Activated CD8-positive, alpha-beta memory T cell treated with anti-CD3 and anti-CD28 coated beads, Interleukin-2, amount 10 ng/mL, durations not matched to agents 7 days and 5 days (primary cell): ENCODE results near the gene RCAN3. TPM values are rescaled to one million over a fixed set of nuclear protein-coding genes. Genes with fewer than 3 reads are reported as not detected.
"Not testable (repeated sequence)": the region's sequence is repeated elsewhere in the genome, so short reads cannot be mapped to it uniquely, and the experiment has no call there.

Experiments used
- ATAC-seq: fragments of 150-1000 bp; cut with Tn5 transposase; one replicate; pipeline ENCODE4 v1.10.0; 2021; ENCODE audit warnings: moderate library complexity
- CTCF ChIA-PET: fragments of 350-600 bp; sonication (Branson Sonifier 250); formaldehyde crosslinking; loops from one replicate; lab custom pipeline; 2021; ENCODE audit warnings: antibody characterized with exemption; lab: Charles Lee
- DNase-seq: peaks from one replicate; pipeline ENCODE4 v3.0.0-alpha.2; 2020
- H3K27ac Mint-ChIP-seq: one replicate; pipeline ENCODE4 v1.8.0; 2021; ENCODE audit warnings: mild to moderate bottlenecking, mixed read lengths
- H3K27me3 Mint-ChIP-seq: one replicate; pipeline ENCODE4 v1.8.0; 2021; ENCODE audit warnings: mixed read lengths
- H3K36me3 Mint-ChIP-seq: one replicate; pipeline ENCODE4 v1.8.0; 2021; ENCODE audit warnings: mild to moderate bottlenecking, mixed read lengths
- H3K4me1 Mint-ChIP-seq: one replicate; pipeline ENCODE4 v1.8.0; 2021; ENCODE audit warnings: mixed read lengths
- H3K4me3 Mint-ChIP-seq: one replicate; pipeline ENCODE4 v1.8.0; 2021; ENCODE audit warnings: mild to moderate bottlenecking, moderate library complexity, mixed read lengths
- H3K9me3 Mint-ChIP-seq: one replicate; pipeline ENCODE4 v1.8.0; 2022; ENCODE audit warnings: low read depth, mixed read lengths
- total RNA-seq, 2 experiments: library from RNA; stranded (reverse); gene quantifications; one replicate each; pipeline ENCODE4 v1.2.3, GENCODE V29; 2021

The RCAN3 gene
- total RNA-seq, 2 experiments from 2014 or later = 23.9 to 30.6 TPM

GRCh38 chr1:24548070-24548469, 45.4 kb downstream of the RCAN3 start:
- Mint-ChIP-seq H3K4me1 (peaks cover 13% of the 10 kb centered on the region), H3K36me3 (no peaks in the 10 kb centered on the region)
- CTCF ChIA-PET = interaction anchor here (1.0 to 1.9 kb wide), 2 partner anchors 39 to 87 kb away, joined by 3 to 6 read pairs; no protein-coding TSS in a partner anchor

GRCh38 chr1:24549210-24549609, 46.6 kb downstream of the RCAN3 start:
- H3K9me3 Mint-ChIP-seq, H3K36me3 Mint-ChIP-seq, H3K4me3 Mint-ChIP-seq, ATAC-seq, DNase-seq, H3K27ac Mint-ChIP-seq: not testable (repeated sequence)
- Mint-ChIP-seq H3K4me1 (peaks cover 13% of the 10 kb centered on the region), H3K27me3 (peaks cover 16% of the 10 kb centered on the region)
- CTCF ChIA-PET = interaction anchor here (1.4 kb wide), 1 partner anchor 133 kb away, joined by 3 read pairs; no protein-coding TSS in a partner anchor

More at GRCh38 chr1:24548070-24548469, 45.4 kb downstream of the RCAN3 start:
- DNase-seq = no peak
- ATAC-seq = no peak
- peaks cover 11% of the 10 kb centered on the region for H3K27me3 Mint-ChIP-seq
- no peak overlapping the region for H3K27ac Mint-ChIP-seq
- no peaks in the 10 kb centered on the region for H3K9me3 Mint-ChIP-seq
- no peak overlapping the region for H3K4me3 Mint-ChIP-seq

- Mint-ChIP-seq H3K9me3 (no peaks in the 10 kb centered on the region), H3K27me3 (peaks cover 35% of the 10 kb centered on the region), H3K4me1 (peaks cover 4% of the 10 kb centered on the region), H3K36me3 (no peaks in the 10 kb centered on the region), H3K27ac (no peak overlapping the region), H3K4me3 (no peak overlapping the region)
- ATAC-seq (no peak), DNase-seq (no peak)
- CTCF ChIA-PET = interaction anchor here (1.0 kb wide), 1 partner anchor 35 kb away, joined by 3 read pairs; no protein-coding TSS in a partner anchor
Observed at GRCh38 chr1:24551290-24551959, 48.8 kb downstream of the RCAN3 start.

- Mint-ChIP-seq H3K4me1 (peaks cover 4% of the 10 kb centered on the region), H3K27ac (no peak overlapping the region), H3K36me3 (no peaks in the 10 kb centered on the region), H3K27me3 (peaks cover 41% of the 10 kb centered on the region), H3K4me3 (no peak overlapping the region), H3K9me3 (no peaks in the 10 kb centered on the region)
- DNase-seq (no peak), ATAC-seq (no peak)
- CTCF ChIA-PET = no interaction called here
Observed at GRCh38 chr1:24551960-24552571, 49.4 kb downstream of the RCAN3 start.

- CTCF ChIA-PET = interaction anchor here (2.0 kb wide), 1 partner anchor 12 kb away, joined by 4 read pairs; no protein-coding TSS in a partner anchor
- H3K27me3 Mint-ChIP-seq = peaks cover 41% of the 10 kb centered on the region
- H3K9me3 Mint-ChIP-seq = no peaks in the 10 kb centered on the region
- H3K4me1 Mint-ChIP-seq = peaks cover 14% of the 10 kb centered on the region
- ATAC-seq (no peak), DNase-seq (no peak)
- no peak overlapping the region for H3K4me3 Mint-ChIP-seq
- H3K27ac Mint-ChIP-seq = no peak overlapping the region
- no peaks in the 10 kb centered on the region for H3K36me3 Mint-ChIP-seq
Observed at GRCh38 chr1:24553931-24554330, 51.3 kb downstream of the RCAN3 start.

DNA sequence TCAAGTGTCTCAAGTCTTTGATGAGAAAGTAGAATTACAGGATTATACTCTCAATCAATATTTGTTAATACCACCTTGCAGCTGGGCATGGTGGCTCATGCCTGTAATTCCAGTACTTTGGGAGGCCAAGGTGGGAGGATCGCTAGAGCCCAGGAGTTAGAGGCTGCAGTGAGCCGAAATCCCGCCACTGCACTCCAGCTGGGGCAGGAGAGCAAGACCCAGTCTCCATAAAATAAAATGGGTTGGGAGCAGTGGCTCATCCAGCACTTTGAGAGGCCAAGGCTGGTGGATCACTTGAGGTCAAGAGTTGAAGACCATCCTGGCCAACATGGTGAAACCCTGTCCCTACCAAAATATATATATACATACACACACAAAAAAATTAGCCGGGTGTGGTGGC, 52.1 kb downstream of the RCAN3 start:
- ATAC-seq (no peak), DNase-seq (no peak)
- Mint-ChIP-seq H3K27me3 (peaks cover 38% of the 10 kb centered on the region), H3K27ac (no peak overlapping the region), H3K36me3 (no peaks in the 10 kb centered on the region), H3K4me3 (no peak overlapping the region), H3K9me3 (no peaks in the 10 kb centered on the region), H3K4me1 (peaks cover 14% of the 10 kb centered on the region)
- CTCF ChIA-PET = interaction anchor here (1.0 to 2.0 kb wide), 2 partner anchors 13 to 134 kb away, joined by 3 to 4 read pairs; no protein-coding TSS in a partner anchor

GRCh38 chr1:24555591-24556413, 53.2 kb downstream of the RCAN3 start, which contains the start of gene NCMAP:
Gene NCMAP (plus strand): TSS chr1:24556087. CDS start chr1:24595431, 39,344 bp downstream.
- Mint-ChIP-seq H3K36me3 (no peaks in the 10 kb centered on the region), H3K9me3 (no peaks in the 10 kb centered on the region), H3K27me3 (peaks cover 44% of the 10 kb centered on the region), H3K4me3 (no peak within 1 kb of the TSS), H3K27ac (no peak within 1 kb of the TSS), H3K4me1 (peaks cover 14% of the 10 kb centered on the region)
- ATAC-seq (peak; percentile 58), DNase-seq (no peak)
- CTCF ChIA-PET = interaction anchor here (0.8 to 2.0 kb wide), 3 partner anchors 14 to 133 kb away, joined by 3 to 4 read pairs (median 3); no protein-coding TSS in a partner anchor

DNA sequence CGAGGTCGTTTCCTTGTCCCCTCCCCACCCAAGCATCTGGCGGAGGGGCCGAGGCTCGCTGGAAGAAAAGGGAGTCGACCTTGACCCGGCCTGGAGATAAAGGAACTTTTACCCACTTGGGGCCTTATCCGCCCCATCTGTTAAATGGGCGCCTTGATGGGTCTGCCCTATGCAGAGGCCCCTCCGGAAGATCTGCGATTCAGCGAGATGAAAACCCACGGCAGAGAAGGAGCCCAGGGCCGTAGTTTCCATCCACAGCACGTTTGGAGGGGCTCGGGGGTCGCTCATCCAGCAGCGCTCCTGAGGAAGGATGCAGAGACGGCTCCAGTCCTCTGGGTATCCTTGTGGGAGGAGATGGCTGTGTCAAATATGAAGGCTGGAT, 53.8 kb downstream of the RCAN3 start:
- CTCF ChIA-PET = no interaction called here
- Mint-ChIP-seq H3K27ac (no peak overlapping the region), H3K9me3 (no peaks in the 10 kb centered on the region), H3K4me3 (no peak overlapping the region), H3K4me1 (peaks cover 14% of the 10 kb centered on the region), H3K36me3 (no peaks in the 10 kb centered on the region), H3K27me3 (peaks cover 45% of the 10 kb centered on the region)
- DNase-seq = no peak
- ATAC-seq = no peak

DNA sequence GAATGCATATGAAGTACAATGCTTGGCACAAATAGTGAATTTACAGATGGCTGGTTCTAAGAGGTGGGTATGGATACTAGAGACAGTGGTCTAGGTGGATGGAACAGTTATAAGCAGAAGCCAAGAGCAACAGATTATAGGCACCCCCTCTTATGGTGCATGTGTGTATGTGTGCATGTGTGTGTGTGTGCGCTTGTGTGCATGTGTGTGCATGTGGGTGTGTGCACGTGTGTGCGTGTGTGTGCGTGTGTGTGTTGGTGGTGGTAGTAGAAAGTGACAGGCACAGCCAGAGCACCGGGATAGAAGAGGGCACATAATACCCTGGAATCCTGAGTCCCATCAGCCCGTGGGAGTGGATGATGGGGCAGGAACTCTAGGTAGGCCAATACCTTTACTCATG, 54.6 kb downstream of the RCAN3 start:
- H3K36me3 Mint-ChIP-seq = no peaks in the 10 kb centered on the region
- H3K27ac Mint-ChIP-seq = no peak overlapping the region
- H3K4me3 Mint-ChIP-seq = no peak overlapping the region
- DNase-seq = no peak
- CTCF ChIA-PET = interaction anchor here (1.7 kb wide), 1 partner anchor 30 kb away, joined by 14 read pairs; no protein-coding TSS in a partner anchor
- no peak for ATAC-seq
- peaks cover 49% of the 10 kb centered on the region for H3K27me3 Mint-ChIP-seq
- no peaks in the 10 kb centered on the region for H3K9me3 Mint-ChIP-seq
- peaks cover 14% of the 10 kb centered on the region for H3K4me1 Mint-ChIP-seq

DNA sequence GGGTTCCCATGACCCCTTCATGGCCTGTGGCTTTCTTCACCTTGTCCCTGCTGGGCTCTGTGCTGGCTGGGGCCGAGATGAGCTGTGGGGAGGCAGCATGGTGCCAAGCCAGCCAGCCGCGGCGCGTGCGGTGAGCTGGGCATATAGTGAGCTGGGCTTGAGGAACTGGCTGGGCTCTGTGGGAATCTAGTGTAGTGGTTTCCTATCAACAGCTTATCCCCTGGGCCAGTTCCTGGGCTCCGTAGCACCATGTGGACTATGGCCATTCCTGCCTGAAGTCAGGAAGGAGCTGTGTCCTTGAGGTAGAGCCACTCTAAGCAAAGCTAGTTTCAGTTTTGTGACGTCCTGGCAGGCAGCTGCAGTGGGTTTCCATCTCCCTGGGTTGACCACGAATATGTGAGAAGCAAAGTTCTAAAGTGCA, 55.1 kb downstream of the RCAN3 start:
- ATAC-seq (peak; percentile 22), DNase-seq (no peak)
- peaks cover 14% of the 10 kb centered on the region for H3K4me1 Mint-ChIP-seq
- H3K4me3 Mint-ChIP-seq = no peak overlapping the region
- H3K27ac Mint-ChIP-seq = no peak overlapping the region
- H3K36me3 Mint-ChIP-seq = no peaks in the 10 kb centered on the region
- H3K27me3 Mint-ChIP-seq = peaks cover 50% of the 10 kb centered on the region
- CTCF ChIA-PET = interaction anchor here (1.1 to 1.7 kb wide), 2 partner anchors 13 to 29 kb away, joined by 3 to 14 read pairs; no protein-coding TSS in a partner anchor
- H3K9me3 Mint-ChIP-seq = no peaks in the 10 kb centered on the region

- peaks cover 50% of the 10 kb centered on the region for H3K27me3 Mint-ChIP-seq
- no peak overlapping the region for H3K4me3 Mint-ChIP-seq
- DNase-seq (no peak), ATAC-seq (no peak)
- H3K36me3 Mint-ChIP-seq = no peaks in the 10 kb centered on the region
- no peaks in the 10 kb centered on the region for H3K9me3 Mint-ChIP-seq
- CTCF ChIA-PET = interaction anchor here (1.1 to 1.7 kb wide), 2 partner anchors 14 to 28 kb away, joined by 3 to 14 read pairs; no protein-coding TSS in a partner anchor
- H3K4me1 Mint-ChIP-seq = peaks cover 14% of the 10 kb centered on the region
- no peak overlapping the region for H3K27ac Mint-ChIP-seq
Observed at GRCh38 chr1:24558455-24558854, 55.8 kb downstream of the RCAN3 start.

GRCh38 chr1:24558902-24559791, 56.5 kb downstream of the RCAN3 start:
- CTCF ChIA-PET = interaction anchor here (1.0 to 1.7 kb wide), 2 partner anchors 18 to 28 kb away, joined by 4 to 14 read pairs; no protein-coding TSS in a partner anchor
- ATAC-seq (no peak), DNase-seq (no peak)
- Mint-ChIP-seq H3K9me3 (no peaks in the 10 kb centered on the region), H3K27me3 (peaks cover 50% of the 10 kb centered on the region), H3K27ac (no peak overlapping the region), H3K36me3 (no peaks in the 10 kb centered on the region), H3K4me3 (no peak overlapping the region), H3K4me1 (peaks cover 14% of the 10 kb centered on the region)
